ENCODE measurements around the gene CCDC177.

The CCDC177 gene

DNA sequence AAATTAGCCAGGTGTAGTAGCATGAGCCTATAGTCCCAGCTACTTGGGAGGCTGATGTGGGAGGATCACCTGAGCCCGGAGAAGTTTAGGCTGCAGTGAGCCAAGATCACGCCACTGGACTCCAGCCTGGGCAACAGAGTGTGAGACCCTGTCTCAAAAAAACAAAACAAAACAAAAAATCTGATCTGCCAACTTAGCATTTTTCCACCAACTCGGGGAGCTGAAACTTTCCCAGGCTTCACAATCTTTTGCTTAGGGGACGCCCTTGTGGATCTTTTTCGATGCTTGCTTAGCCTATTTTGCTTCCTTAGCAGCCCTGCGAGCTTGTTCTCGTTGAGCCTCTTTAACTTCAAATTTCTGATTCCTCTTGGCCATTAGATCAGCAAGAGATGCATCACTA lies 13.8 kb downstream of the CCDC177 start:
- DNase-seq: no peak

GRCh38 chr14:69559581-69560011 lies 15.1 kb downstream of the CCDC177 start:
- no peak for DNase-seq

DNA sequence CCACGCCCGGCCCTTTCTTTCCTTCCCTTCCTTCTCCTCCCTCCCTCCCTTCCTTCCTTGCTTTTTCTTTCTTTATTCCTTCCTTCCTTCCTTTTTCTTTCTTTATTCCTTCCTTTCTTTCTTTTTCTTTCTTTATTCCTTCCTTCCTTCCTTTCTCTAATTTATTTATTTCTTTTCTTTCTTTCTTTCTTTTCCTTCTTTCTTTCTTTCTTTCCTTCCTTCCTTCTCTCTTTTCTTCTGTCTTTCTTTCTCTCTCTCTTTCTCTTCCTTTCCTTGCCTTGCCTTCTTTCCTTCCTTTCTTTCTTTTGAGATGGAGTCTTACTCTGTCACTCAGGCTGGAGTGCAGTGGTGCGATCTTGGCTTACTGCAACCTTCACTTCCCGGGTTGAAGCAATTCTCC lies 15.9 kb downstream of the CCDC177 start:
- DNase-seq: no peak

DNA sequence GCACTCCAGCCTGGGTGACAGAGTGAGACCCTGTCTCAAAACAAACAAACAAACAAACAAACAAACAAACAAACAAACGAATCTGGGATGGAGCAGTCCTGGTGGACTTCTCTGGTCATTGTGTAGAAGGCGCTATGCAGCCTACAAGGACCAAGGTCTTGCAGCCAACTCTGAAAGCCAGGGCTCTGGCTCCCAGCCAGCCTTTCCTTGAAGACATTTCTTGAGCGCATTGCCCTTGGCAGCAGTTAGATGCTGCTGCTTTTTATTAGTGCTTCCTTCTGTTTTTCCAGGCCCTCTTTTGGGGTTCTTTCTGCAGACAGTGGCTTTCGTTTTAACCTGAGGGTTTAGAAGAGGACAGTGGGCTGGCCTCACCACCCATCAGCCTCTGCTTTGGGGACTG lies 20.2 kb downstream of the CCDC177 start:
- no peak for DNase-seq

GRCh38 chr14:69553252-69553651 lies 21.4 kb downstream of the CCDC177 start:
- DNase-seq: no peak

GRCh38 chr14:69551511-69551910 lies 23.2 kb downstream of the CCDC177 start:
- no peak for DNase-seq

DNA sequence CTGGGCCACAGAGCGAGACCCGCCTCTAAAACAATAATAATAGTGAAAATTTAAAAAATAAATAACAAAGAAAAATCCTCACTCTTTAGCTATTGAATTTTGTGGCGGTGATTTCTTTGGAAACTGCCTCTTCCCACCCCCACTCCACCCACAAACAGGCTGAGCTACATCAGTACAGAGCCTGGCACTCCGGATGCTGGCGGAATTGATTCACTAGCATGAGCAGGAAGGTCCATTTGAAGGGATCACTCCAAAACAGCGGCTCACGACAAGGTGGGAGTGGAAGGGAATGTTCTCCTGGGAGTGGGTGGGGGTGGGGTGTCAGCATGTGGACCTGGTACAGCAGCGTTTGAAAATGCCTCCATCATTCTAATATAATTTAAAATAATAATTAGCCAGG lies 26.1 kb downstream of the CCDC177 start:
- DNase-seq: no peak

- peak in 1 of 2 donors; percentile 3 for DNase-seq
Observed at GRCh38 chr14:69547701-69548348, 26.8 kb downstream of the CCDC177 start.

DNA sequence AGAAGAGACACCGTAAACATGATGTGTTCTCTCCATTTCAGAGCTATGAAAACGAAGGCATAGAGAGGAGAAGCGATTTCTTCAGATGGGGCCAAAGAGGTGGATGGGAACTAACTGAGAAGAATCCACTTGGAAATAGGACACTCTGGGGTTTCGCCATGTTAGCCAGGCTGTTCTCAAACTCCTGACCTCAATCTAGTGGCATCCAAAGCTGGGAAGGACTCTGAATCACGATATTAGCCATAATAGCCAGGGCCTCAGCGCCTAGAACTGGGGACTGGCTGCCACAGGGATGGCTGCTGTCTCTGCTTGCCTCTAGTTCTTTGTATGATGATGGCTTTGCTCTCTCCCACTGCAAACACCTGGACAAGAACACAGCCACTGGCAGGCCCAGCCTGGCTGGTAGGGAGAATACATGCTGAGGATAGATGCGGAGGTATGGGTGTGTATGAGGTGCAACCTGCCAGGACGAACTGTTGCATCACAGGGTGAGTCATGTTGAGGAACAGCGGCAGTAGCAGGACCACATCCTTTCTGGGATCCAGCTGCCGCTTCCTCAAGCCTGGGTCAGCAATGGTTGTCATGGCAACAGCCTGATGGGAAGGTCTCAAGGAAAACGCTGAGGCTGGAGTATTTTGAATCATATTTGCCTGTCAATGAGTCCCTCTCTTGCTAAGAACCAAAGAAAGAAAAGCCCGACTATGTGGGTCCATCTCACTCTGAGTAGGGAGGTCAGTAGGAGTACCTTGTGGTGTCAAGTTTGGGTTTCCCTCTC lies 31.1 kb downstream of the CCDC177 start:
- peak; percentile 25 to 79 for DNase-seq

DNA sequence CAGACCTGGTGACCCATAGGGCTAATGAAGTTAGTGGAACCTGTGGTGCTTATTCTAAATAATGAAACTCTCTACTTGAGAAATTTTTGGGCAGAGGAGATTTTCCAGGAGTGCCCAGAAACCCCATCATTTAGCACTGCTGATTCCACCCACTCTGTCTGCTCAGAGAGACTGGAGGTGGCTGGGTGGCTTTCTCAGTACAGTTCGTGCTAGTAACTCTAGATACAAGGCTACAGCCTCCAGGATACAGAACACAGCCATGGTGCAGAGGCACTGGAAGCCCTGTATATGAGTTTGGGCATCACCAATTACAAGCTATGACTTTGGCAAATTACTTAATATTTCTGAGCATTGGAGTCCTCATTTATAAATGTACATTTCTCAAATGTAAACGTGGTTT lies 32.4 kb downstream of the CCDC177 start:
- no peak for DNase-seq

- DNase-seq: no peak
Observed at GRCh38 chr14:69540654-69541335, 33.9 kb downstream of the CCDC177 start.

- DNase-seq: peak in 1 of 2 donors; percentile 45
Observed at GRCh38 chr14:69539631-69540410, 34.9 kb downstream of the CCDC177 start.

GRCh38 chr14:69538766-69539165 lies 35.9 kb downstream of the CCDC177 start:
- DNase-seq: no peak

- DNase-seq: no peak
Observed at GRCh38 chr14:69537900-69538299, 36.8 kb downstream of the CCDC177 start.

DNA sequence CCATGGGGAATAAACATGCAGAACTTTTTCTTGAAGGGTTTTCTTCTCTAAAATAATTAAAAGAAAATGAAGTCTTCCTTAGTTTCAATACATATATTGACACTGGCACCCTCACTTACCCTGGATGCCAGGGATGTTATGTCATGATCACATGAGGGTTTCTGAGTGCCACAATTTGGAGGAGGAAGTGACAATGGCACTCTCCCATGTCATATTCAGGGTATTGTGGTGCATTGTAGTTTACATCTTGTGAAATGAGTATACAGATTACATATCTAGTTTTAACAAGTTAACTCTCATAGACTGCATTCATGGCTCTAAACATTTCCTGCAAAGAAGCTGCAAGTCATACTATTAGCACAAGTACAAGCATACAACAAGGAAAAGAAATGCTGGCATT lies 37.7 kb downstream of the CCDC177 start:
- no peak for DNase-seq

DNA sequence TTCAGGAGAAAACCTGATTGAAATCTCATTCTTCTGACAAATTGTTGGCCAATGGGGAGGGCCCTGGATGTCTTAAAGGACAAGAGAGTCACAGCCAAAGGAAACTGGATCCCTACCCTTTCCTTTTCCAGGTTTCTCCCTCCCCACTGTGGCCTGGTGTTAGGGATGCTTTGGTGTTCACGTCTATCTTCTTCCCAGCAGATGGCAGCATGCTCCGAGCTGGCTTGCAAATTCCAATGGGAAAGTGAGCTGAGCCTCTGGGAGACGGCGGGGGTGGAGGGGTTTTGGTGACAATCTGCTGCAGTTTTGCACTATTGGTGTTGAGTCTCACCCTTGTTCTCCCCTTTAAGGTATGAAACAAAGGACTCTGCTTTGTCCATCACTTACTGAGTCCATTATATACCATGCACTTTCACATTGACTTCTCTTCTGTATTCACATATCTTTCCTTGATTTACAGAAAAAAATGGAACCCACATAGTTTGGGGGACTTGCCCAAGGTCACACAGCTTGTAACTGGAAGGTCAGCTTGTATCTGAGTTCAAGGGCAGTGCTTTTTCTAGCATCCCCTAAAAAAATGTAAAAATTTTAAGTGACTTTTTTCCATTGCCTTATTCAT lies 39.3 kb downstream of the CCDC177 start:
- DNase-seq: no peak

DNA sequence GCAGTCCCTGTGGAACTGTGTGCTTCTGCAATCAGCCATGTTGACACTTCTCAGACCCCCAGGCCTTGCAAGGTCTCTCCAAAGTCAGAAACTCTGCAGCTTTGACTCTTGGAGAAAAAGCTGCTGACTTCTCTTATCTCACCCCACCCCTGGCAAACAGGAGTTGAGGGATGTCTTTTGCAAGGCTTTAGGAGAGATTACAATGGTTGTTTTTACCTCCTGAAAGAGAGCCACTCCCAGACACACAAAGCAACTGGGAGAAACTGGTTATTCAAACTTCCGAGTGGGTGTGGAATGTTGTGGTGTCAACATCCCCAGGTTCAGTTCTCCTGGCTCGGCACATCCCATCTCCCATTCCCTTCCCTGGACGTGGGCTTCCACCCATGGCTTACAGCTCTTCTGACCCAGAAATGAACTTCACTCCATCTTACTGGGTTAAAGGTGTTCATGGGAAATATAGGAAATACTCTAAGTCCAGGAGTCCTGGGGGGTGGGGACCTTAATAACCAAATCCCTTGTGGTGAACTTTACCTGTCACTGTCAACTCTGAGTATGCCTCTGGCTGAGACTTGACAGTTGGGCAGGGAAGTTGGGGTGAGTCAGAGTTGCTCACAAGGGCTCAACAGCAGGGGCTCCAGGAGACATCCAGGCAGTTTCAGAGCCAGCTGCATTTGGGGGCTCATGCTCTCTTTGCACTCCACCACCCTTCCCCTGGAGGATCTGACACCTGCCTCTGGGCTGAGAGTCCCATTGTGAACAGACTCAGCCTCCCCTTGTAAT lies 41.9 kb downstream of the CCDC177 start:
- no peak for DNase-seq

GRCh38 chr14:69531135-69531534 lies 43.5 kb downstream of the CCDC177 start:
- DNase-seq: no peak

DNA sequence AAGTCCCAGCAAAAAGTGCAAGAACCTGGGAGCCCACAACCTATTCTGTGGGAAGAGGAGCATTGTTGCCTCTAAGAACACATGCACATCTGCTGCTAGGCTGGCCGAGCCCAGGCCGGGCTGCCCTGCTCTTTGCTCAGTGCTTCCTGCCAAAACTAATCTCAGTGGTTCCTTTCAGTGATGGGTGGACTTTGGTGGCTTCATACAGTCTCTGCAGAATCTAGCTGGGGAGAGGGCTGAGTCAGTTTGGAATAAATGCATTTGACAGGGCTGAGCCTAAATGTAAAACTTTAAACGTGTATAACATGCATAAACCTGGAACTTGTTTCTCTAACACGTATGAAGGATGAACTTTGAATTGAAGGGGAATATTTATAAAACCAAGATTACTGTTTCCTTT lies 44.6 kb downstream of the CCDC177 start:
- DNase-seq: no peak

DNA sequence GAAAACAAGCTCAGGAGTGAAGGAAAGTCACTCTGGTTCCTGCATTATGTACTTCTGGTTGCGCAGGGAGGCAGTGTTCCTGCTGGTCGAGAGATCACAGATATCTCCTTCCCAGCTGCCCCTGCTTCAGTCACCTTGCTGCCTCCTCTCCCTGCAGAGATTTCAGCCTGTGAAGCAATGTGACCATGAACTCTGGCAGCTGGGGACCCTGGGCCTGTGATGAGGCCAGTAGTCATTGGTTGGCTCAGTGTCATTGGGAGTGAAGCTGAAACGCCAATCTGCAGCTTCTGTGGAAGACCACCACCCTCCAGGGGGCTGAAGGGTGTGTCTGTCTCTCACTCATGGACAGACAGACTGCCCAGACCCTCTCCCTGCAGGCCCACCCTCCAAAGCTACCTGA lies 45.1 kb downstream of the CCDC177 start:
- no peak for DNase-seq

- no peak for DNase-seq
Observed at GRCh38 chr14:69528930-69529329, 45.7 kb downstream of the CCDC177 start.

DNA sequence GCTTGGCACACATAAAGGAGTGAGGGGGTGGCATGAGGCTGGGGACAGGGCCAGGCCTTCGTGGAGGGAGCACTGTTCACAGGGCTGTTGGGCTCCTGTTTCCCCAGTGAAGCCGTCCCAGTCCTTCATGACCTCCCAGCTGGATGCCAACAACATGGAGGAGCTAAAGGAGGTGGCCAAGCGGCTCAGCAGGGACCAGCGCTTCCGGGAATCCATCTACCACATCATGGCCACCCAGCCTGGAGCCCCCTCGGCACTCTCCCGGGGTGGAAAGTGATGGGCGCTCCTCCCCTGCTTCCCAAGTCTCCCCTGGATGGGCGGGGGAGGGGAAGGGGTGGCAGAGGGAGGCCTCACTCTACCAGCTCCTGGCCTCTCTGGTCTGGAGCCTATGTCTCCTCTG lies 46.5 kb downstream of the CCDC177 start:
- no peak for DNase-seq

All from CD4-positive, alpha-beta T cell treated with Interleukin-4 for 1 hour (primary cell).